ENCODE data around the gene PIP4K2B.

PIP4K2B gene

DNA sequence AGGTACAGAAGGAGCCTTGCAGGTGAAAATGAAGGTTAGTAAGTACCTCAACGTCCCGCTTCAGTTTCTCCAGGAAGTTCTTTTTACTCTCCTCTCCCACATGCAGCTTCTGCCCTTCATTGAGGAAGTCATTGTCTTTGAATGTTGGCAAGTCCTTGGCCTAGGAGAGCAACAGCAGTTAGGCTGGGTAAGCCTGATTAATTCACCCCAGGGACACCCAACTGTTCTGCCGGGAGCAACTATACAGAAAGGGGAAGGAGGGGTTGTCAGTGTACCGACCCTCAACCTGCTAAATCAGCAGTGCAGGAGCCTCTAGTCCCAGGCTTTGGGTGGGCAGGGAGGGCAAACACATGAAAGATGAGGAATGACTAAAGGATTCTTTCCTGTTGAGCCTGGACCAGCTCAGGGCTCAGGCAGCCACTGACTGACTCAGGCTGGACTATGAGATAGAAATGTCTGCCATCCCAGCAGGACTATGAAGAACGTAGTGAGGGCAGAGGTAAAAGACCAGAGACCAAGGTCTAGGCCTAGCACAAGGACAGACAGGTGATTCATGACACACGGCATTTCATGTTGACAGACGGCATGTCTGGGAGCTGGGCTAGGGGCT lies 21.6 kb downstream of the PIP4K2B start:
- no peak for DNase-seq

- no peak for DNase-seq
Observed at GRCh38 chr17:38773258-38773657, 26.1 kb downstream of the PIP4K2B start.

DNA sequence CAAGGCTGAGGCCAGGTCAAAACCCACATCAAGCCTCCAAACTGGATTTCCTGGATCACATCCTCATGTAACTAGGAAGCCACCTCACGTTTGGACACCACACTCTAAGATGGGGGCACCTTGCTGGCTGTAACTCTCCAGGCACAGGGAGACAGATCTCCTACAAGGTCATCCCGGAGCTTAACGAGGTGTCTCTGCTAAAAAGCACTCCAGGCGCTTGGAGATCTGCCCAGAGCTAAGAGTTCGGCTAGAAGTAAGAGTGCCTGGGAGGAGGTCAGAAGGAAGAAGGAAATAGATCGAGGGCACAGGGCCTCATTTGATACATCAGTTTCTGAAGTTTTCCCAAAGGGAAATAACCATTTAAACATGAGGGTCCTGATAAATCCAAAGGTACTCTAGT lies 30.9 kb downstream of the PIP4K2B start:
- no peak for DNase-seq

DNA sequence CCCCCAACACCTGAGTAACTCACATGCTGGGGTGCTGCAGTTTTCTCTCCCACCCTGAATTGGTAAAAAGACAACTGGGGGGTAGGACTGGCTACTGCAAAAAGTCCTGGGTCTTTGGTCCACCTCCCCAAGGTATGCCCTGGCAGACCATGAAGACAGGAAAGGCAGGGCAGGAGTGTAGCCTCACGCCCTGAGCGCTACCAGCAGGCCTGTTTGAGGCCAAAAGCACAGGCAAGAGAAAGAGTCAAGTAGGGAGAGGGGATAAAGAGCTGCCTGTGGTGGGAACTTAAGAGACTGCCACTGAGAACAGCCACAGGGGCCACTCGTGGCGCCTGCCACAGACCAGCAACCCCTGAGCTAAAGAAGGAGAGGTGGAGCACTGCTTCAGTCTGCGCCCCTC lies 33.0 kb downstream of the PIP4K2B start:
- no peak for DNase-seq

DNA sequence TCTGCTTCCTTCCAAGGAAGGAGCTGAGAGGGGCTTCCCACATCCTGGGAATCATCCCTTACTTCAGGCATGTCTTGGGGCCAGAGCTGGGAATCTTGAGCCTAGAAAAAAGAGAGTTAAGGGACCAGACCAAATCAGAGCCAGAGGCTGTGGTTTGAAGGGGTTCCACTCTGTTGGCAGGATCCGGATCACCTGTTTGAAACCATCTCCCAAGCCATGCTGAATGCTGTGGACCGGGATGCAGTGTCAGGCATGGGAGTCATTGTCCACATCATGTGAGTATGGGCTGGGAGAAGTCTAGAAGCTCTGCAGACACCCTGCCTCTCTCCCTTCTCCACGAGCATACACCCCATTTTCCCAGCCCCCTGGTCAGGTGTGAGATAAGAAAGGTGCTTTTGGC lies 37.1 kb downstream of the PIP4K2B start:
- DNase-seq: no peak

- DNase-seq: no peak
Observed at GRCh38 chr17:38761612-38762011, 37.7 kb downstream of the PIP4K2B start.

GRCh38 chr17:38753071-38753506 lies 46.3 kb downstream of the PIP4K2B start:
- no peak for DNase-seq

GRCh38 chr17:38752308-38753070 lies 46.9 kb downstream of the PIP4K2B start, which contains the start of gene PSMB3:
Gene PSMB3 (plus strand): TSS chr17:38752741. CDS start chr17:38752827, 86 bp downstream.
- DNase-seq: peak; percentile 99

- DNase-seq: peak; percentile 75
Observed at GRCh38 chr17:38751808-38752307, 47.5 kb downstream of the PIP4K2B start.

- DNase-seq: peak; percentile 47
Observed at GRCh38 chr17:38751144-38751807, 48.1 kb downstream of the PIP4K2B start.

DNA sequence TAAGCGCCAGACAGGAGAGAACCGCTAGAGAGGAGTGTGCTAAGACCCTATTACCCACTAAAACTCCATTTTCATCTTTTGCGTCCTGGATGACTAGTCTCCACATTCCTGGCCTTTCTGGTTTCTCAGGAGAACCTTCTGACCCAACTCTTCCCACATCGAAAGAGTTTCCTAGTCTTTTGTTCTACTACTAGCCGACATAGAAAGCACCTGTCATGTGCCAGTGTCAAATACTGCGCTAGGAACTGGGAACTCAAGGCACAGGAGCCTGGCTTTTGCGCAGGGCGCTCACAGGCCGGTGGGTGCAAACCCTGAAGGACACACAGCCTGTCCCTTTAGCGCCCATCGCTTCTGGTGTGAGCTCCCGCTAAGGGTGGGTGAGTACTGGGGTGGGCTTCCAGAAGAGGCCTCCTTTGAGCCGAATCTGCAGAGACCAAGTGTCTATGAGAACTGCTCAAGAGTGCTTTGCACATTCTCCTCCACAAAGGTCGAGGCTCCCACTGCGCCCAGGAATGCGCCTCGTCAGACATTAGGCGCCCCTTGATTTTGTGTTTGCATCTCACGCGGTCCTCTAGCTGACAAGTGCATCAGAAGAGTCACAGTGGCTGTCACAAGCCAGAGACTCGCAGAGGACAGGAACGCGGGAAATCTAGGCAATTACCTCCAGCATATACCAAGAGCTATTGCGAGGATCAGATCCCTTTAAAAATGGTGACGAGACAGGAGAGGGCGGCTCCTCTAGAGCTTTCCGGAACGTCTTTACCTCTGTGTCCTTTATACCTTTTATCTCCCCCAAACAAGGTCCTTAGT lies 48.8 kb downstream of the PIP4K2B start:
- peak; percentile 57 for DNase-seq

- DNase-seq: peak; percentile 38
Observed at GRCh38 chr17:38750044-38750311, 49.4 kb downstream of the PIP4K2B start.

DNA sequence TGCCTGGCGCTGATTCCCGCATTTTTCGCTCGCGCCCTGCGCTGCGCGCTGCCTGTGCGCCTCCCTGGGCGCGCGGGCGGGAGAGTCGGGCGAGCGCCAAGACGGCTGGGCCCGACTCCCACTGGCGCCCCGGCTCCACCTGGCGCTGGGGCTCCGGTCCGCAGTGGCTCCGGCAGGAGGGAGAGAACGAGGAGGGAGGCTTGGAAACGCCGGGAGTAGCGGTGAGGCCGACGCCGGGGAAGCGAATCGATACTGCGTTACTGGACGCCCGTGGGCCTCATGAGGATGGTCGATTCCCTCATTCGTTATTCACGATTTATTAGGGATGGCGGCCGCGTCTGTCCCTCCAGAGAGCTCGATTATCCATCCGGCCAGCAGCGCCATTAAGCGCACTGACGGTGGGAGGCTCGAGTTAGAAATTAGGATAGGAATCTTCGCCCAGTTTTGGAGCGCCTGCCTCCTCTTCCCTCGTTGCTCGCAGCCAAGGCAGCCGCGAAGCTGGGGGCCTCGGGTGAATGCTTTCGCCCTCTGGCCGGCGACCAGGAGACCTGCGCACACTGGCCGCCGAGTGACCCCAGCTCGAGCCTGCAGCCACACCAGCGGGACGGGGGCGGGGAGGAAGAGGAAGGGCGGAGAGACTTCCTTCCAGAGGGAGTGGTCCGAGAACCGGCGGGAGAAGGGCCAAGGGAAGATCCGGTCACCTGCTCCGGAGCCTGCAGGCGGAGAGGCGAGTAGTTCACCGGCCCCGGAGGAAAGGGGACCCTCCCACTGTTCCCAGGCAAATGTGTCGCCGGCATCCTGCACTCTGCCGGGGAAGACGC lies 49.9 kb downstream of the PIP4K2B start:
- peak; percentile 63 for DNase-seq

GRCh38 chr17:38748892-38749222 lies 50.5 kb downstream of the PIP4K2B start:
- DNase-seq: peak; percentile 23

GRCh38 chr17:38748149-38748891 lies 51.0 kb downstream of the PIP4K2B start, which contains the start of gene PCGF2:
Gene PCGF2 (minus strand): TSS chr17:38748336. CDS start chr17:38740402, 7,934 bp downstream.
- peak; percentile 82 for DNase-seq

DNA sequence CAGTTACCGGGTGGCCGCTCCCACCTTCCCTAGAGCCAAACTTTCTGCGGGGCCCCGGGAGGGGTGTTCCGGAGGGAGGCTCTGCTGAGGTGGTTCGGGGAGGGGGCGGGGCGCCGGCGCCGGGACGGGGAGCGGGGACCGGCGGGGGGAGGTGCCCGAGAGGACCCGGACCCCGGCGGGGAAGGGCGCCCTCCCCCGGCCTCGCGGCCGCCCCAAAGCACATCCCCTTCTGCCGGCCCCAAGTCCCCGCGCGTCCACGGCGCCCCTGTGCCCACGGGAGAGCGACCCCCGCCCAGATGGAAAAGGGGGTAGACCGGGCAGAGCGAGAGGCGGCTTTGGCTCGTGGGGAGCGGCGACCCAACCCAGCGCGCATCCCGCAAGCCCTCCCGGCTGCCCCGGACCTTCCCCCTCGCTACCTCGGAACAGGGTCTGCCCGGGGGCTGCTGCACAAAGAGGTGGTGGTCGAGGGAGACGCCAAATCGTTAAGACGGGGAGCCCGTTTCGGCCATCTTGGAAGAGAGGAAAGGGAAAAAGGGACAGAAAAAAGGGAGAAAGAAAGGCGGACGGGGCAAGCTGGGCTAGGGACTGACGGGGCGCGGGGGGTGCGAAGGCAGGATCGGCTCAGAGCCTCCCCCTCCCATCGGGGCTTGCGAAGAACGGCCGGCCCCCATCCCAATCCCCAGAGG lies 51.8 kb downstream of the PIP4K2B start:
- no peak for DNase-seq

GRCh38 chr17:38746849-38747462 lies 52.4 kb downstream of the PIP4K2B start:
- DNase-seq: no peak

- no peak for DNase-seq
Observed at GRCh38 chr17:38746004-38746848, 53.1 kb downstream of the PIP4K2B start.

DNA sequence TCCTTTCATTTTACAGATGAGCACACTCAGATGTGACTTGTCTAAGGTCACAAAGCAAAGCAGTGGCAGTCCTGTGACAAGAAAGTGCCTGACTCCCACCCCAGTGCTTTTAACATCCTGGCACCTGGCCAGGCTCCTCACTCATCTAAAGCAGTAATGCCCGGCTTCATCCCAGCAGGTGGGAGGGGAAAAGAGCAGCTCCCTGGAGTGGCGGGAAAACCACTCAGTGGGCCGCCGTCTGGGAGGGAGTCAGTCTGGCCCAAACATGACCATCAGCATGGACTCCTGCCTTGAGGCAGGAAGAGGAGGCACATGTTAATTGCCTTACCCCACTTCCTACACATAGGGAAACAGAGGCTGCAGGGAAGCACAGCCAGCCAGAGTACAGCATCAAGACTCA lies 53.8 kb downstream of the PIP4K2B start:
- peak; percentile 79 for DNase-seq
